ENCODE results near the gene TRPM5.
A peak's percentile ranks its signal among the peaks of the same experiment; 100 is the strongest.

Gene TRPM5

DNA sequence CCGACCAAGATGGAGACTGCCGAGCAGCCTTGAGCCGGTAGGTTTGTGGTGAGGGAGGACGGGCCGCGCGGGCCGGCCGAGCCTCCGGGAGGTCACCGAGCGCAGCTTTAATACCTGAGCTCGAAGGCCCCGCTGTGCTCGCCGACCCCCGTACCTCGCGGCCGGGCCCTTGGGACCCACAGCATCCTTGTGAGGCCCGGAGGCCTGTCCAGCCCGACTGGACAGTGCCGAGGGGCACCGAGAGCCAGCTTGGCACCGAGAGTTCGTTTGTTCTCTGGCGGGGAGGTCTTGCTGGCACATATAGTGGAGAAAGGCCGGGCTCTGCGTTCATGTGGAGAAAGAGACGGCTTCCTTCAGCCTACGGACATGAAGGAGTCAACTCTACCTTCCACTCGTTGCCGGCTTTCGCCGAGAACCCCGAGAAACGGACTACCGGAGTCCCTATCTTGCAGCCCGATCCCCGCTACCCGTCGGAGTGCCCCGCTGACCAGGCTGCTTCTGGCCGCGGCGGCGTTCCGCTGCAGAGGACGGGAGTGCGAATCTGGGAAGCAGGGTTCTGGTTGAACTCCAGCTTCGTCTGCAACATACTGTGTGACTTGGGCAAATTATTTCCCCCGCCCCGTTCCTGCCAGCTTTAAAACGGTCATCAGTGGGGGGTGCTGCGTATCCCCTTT is 43.4 kb downstream of the TRPM5 start:
- in situ Hi-C loops (cut with HindIII; ENCODE audit: low pct_ligation_motif_present, low pct_unique_long_range_greater_than_20kb, low sequenced_read_pairs), result no loop called here
- DNase-seq, result no peak

DNA sequence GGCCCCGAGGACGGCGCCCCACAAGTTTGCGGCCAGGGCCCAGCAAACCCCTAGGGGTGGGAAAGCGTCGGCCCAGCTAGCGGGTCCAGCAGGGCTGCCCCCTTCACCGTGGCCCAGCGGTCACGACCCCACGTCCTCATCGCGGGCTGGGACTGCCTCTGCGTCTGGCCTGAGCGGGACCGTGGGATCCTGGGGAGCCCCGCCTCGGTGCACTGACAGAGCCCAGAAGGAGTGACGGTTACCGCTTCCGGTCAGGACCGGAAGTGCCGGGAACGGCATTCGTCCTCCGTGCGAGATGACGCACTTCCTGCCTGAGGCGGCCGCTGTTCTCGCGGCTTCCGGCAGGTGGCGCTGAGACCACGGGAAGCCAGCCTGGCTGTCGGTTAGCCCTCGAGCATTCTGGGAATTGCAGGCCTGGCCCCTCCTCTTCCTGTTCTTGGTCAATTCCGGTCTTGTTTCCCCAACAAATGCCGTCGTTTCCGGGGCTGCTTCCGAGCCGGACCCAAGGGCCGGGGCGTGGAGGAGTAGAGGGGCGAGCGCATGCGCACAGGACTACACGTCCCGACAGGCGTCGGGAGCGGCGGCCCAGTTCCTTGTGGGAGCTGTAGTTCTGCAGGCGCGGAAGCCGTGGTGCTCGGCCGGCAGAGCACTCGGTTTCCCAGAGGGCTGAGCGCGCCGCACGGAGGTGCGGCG is 44.1 kb downstream of the TRPM5 start, which contains the start of gene TSSC4:
TSSC4 (plus strand) TSS at position 682 of the 693 bp plus-strand sequence. CDS start 1,884 bp downstream, outside the sequence.
- in situ Hi-C loops (cut with HindIII; ENCODE audit: low pct_ligation_motif_present, low pct_unique_long_range_greater_than_20kb, low sequenced_read_pairs), result no loop called here
- peak; percentile 99 for DNase-seq

DNA sequence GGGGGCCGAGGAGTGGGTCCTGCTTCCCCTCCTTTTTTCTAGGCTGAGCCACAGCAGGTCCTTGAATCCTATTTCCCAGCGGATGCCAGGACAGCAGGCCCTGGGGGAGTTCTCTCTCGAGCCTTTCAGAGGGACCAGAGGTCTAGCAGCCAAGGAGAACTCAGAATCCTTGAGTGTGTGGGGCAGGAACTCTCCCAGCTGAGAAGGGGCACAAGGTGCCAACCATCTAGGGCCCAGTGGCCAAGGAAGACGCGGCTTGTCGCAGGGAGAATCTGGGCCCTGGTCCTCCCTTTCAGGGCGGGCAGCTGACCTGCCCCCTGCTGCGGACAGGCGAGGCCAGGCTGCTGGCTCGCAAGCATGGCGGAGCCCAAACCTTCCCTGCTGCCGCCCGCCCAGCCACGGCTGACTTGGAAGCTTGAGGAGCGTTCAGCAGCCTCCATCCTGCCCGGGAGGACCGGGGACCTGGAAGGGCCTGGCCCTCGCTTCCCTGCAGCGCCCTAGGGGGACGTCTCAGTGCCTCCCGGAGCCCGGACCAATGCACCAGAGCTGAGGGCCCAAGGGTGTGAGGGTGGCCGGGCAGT is 44.7 kb downstream of the TRPM5 start:
- peak; percentile 44 for DNase-seq
- in situ Hi-C loops (cut with HindIII; ENCODE audit: low pct_ligation_motif_present, low pct_unique_long_range_greater_than_20kb, low sequenced_read_pairs), result no loop called here

DNA sequence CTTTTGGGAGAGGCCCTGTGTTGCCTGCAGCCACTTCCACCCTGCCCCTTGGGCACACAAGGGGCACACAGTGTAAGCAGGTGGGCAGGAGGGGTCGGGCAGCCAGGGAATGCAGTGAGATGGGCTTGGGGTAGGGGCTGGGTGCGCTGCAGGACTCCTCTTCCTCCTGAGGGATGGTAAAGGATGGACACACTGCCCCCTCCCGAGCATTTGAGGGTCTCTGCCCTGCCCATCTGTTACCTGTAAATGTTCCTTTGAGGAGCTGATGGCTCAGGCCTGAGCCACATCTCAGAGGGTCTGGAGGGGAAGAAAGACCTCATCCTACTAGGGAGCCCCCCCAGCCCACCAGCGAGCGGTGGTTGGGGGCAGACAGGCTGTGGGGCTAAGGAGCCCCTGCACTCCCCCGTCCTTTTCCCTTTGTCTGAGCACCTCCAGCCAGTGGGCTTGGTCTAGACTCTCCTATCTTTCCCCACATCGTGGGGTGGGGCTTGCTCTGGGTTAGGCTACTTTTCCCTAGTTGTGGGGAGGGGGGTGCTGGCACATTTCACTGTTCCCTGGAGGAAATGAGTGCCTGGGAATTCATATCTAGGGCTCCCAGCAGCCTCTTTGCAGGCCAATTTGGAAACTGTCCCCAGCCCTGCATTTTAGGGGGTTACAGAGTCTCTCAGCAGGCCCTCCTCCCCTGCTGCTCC is 45.5 kb downstream of the TRPM5 start:
- in situ Hi-C loops (cut with HindIII; ENCODE audit: low pct_ligation_motif_present, low pct_unique_long_range_greater_than_20kb, low sequenced_read_pairs), result no loop called here
- no peak for DNase-seq

DNA sequence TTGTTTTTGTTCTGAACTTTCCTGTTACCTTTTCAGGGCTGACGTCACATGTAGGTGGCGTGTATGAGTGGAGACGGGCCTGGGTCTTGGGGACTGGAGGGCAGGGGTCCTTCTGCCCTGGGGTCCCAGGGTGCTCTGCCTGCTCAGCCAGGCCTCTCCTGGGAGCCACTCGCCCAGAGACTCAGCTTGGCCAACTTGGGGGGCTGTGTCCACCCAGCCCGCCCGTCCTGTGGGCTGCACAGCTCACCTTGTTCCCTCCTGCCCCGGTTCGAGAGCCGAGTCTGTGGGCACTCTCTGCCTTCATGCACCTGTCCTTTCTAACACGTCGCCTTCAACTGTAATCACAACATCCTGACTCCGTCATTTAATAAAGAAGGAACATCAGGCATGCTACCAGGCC is 47.3 kb downstream of the TRPM5 start:
- DNase-seq, result no peak
- in situ Hi-C loops (cut with HindIII; ENCODE audit: low pct_ligation_motif_present, low pct_unique_long_range_greater_than_20kb, low sequenced_read_pairs), result no loop called here

DNA sequence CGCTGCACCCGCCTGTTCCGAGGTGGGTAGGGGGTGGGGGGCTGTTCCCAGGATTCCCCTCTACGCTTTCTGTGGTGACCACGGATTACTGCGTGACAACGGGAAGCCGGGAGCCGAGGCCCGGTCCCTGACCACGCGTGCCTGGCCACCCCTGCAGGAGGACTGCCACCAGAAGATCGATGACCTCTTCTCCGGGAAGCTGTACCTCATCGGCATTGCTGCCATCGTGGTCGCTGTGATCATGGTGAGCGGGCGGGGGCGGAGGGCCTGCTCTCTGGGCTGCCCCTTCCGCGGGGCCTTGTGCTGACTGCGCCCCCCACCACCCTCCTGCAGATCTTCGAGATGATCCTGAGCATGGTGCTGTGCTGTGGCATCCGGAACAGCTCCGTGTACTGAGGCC is 47.8 kb downstream of the TRPM5 start:
- in situ Hi-C loops (cut with HindIII; ENCODE audit: low pct_ligation_motif_present, low pct_unique_long_range_greater_than_20kb, low sequenced_read_pairs), result no loop called here

DNA sequence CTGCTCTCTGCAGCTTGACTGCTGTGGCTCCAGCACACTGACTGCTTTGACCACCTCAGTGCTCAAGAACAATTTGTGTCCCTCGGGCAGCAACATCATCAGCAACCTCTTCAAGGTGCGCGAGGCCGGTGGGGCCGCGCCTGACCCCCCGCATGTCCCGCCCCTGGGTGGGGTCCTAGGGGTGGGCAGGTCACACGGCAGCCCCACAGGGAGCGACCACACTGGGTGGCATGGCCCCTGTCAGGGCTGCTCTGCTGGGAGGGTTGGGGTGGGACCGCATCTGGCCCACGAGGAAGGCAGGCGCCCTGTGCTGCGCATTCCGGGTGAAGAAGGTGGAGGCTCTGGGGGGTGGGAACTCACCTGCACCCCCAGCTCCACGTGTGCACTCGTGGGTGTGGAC is 48.5 kb downstream of the TRPM5 start:
- DNase-seq, result no peak
- in situ Hi-C loops (cut with HindIII; ENCODE audit: low pct_ligation_motif_present, low pct_unique_long_range_greater_than_20kb, low sequenced_read_pairs), result no loop called here

More for the DNA sequence above, 47.8 kb downstream of the TRPM5 start:
- no peak for DNase-seq

DNA sequence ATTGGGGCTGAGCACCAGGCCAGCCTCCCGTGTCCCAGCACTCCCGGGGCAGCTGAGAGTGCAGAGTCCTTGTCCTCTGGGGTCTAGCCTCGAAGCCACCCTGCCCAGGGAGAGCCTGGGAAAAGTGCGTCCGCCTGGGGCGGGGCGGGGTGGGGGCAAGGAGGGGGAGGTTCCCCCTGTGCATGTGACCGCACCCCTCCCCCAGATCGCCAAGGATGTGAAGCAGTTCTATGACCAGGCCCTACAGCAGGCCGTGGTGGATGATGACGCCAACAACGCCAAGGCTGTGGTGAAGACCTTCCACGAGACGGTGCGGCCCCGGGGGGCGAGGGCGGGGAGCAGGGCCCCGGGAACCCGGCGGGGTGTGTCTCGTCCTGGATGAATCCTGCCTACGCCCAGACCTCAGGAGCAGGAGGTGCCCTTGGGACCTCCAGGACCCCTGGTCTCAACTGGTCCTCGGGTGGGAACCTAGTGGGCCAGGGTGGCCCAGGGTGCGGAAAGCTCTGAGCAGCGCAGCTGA is 49.0 kb downstream of the TRPM5 start:
- DNase-seq, result no peak
- in situ Hi-C loops (cut with HindIII; ENCODE audit: low pct_ligation_motif_present, low pct_unique_long_range_greater_than_20kb, low sequenced_read_pairs), result no loop called here

DNA sequence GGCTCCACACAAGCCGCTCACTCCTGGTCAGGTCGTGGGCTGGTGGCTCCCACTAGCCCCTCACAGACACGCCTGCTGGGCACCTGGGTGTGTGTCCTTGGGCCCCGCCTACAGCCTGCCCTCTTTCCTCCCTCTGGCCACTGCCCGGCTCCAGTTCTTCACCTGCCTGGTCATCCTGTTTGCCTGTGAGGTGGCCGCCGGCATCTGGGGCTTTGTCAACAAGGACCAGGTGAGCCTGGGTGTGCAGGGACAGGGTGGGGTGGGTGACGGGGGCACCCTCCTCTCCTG is 49.6 kb downstream of the TRPM5 start:
- in situ Hi-C loops (cut with HindIII; ENCODE audit: low pct_ligation_motif_present, low pct_unique_long_range_greater_than_20kb, low sequenced_read_pairs), result no loop called here

More for the DNA sequence above, 49.6 kb downstream of the TRPM5 start:
- no peak for DNase-seq

Measured in ACHN (cell line).